IPS-11a (cell line): Measurements from ENCODE around the gene CD74.

Source experiments
- H3K4me3 ChIP-seq: one replicate; pipeline ENCODE4 v1.5.1; 2013; ENCODE audit warnings: low read depth, low read length, control low read depth

Gene CD74

DNA sequence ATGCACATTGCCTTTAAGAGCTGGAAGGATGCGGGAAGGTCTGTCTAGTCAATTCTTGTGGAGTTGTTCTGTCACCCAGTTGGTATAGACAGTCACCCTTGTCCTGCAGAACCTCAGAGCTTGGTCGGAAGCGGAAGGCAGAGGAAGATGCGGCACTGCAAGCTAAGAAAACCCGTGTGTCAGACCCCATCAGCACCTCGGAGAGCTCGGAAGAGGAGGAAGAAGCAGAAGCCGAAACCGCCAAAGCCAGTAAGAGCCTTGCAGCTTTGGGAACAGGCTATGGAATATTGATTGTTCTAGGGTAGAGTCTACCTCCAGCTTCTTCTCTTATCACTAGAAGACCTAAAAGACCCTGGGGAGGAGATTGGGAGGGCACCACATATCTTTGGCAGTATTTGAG is 48.7 kb downstream of the CD74 start:
- H3K4me3 ChIP-seq = no peak overlapping the region

GRCh38 chr5:150363185-150363584 is 49.5 kb downstream of the CD74 start:
- H3K4me3 ChIP-seq = no peak overlapping the region

DNA sequence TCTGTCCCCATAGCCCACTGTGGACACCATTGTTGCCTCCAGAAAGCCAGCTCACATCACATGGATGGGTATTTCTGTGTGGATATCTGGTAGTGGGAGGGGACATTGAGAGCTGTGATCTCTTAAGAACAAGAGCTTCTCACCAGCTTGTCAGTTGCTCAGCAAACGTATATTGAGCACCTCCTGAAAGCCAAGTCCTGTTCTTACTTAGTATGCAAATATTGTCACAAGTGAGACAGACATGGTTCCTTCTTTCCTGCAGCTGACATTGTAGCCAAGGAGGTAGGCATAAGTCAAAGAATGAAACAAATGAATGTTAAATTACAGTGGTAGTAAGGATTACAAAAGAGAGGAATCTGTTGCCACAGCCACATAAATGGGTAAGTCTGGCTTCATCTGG is 51.4 kb downstream of the CD74 start:
- H3K4me3 ChIP-seq = no peak overlapping the region

DNA sequence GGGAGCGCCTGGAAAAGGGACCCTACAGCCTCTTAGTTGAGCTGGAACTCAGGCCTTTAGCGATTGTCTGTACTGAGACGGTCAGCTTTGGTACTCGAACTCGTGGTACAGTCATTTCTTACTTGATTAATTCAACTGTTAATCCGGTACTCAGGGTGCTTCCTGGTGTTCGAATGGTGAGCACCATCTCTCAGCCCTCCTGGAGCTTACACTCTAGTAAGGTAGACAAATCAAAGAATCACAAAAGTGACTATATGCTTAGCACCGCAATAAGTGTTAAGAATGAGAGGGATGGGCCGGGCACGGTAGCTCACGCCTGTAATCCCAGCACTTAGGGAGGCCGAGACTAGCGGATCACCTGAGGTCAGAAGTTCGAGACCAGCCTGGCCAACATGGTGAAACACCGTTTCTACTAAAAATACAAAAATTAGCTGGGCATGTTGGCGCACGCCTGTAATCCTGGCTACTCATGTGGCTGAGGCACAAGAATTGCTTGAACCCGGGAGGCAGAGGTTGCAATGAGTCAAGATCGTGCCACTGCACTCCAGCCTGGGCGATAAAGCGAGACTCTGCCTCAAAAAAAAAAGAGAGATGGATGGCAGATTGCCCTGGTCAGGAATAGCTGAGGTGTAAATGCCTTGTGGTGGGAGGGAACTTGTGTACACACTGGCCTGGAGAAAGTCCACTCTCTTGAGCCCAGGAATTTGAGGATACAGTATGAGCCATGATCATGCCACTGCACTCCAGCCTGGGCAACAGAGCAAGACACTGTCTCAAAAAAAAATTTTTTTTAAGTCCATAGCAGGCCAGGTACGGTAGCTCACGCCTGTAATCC is 54.2 kb downstream of the CD74 start:
- peak overlapping the region; percentile 77 for H3K4me3 ChIP-seq

GRCh38 chr5:150357326-150358260 is 55.1 kb downstream of the CD74 start, which contains the start of gene TCOF1:
Gene TCOF1, plus strand, starts transcription at chr5:150357697. Its CDS starts 50 bp downstream, at chr5:150357747.
- H3K4me3 ChIP-seq = peak within 1 kb of the TSS; percentile 77

DNA sequence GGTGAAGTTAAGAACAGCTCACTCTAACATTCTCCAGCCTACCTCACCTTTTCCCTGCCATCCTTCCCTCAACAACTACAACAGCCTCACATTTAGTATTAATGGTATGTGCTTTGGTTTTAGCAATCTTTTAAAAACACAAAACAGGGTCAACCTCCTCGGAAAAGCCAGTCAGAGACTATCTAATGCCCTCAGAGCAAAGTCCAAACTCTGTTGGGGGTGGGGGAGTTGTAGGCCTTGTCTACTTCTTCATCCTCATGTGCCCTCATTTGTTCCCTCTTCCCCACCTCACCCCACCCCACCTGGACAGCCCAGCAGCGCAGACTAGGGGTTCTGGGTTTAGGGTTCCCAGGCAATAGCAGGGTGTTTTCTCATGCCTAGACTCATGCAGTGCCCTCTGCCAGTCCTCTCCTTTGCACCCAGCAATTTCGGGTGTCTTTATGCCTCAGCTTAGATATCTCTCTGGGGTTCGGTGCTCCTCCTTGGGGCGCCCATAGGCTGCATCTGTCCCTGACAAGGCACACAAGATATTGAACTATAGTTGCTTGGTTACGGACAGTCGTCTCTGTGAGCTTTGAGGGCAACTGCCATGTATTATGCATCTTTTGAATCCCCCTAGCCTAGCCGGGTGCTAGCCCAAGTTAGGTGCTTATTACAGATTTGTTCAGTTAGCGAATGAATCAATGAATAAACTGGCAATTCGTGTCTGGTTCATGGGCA is 56.0 kb downstream of the CD74 start:
- H3K4me3 ChIP-seq = peak overlapping the region; percentile 31

GRCh38 chr5:150355791-150356190 is 56.9 kb downstream of the CD74 start:
- no peak overlapping the region for H3K4me3 ChIP-seq

- no peak overlapping the region for H3K4me3 ChIP-seq
Measured at GRCh38 chr5:150353032-150353675, 59.6 kb downstream of the CD74 start.

GRCh38 chr5:150352244-150353031 is 60.3 kb downstream of the CD74 start:
- H3K4me3 ChIP-seq = no peak overlapping the region
